ENCODE measurements around the gene NRP2. TPM values are rescaled to one million over a fixed set of nuclear protein-coding genes. Genes with fewer than 3 reads are reported as not detected.

NRP2 gene
- total RNA-seq, 1 donor from 2014 or later = 90.3 TPM

DNA sequence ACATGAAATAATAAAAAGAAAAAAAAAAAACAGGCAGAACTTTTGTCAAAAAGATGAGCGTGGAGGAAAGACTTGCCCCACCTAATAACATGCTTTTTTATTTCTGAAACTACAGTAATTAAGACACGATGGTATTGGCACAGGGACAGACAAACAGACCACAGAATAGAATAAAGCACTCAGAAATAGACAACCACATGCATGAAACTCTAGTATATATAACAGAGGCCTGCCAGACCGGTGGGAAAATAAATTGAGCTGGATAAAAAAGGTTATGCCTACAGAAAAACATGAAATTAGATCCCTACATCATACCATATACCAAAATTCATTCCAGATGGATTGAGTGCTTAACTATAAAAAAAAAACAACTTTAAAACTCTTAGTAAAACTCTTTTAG, 163.1 kb downstream of the NRP2 start:
- no peak for DNase-seq (ENCODE audit: low read depth, low spot score)
- TF ChIP-seq, protein P1, sequence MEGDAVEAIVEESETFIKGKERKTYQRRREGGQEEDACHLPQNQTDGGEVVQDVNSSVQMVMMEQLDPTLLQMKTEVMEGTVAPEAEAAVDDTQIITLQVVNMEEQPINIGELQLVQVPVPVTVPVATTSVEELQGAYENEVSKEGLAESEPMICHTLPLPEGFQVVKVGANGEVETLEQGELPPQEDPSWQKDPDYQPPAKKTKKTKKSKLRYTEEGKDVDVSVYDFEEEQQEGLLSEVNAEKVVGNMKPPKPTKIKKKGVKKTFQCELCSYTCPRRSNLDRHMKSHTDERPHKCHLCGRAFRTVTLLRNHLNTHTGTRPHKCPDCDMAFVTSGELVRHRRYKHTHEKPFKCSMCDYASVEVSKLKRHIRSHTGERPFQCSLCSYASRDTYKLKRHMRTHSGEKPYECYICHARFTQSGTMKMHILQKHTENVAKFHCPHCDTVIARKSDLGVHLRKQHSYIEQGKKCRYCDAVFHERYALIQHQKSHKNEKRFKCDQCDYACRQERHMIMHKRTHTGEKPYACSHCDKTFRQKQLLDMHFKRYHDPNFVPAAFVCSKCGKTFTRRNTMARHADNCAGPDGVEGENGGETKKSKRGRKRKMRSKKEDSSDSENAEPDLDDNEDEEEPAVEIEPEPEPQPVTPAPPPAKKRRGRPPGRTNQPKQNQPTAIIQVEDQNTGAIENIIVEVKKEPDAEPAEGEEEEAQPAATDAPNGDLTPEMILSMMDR (conservative IDR thresholded peaks at IDR 0.05) = no peak
- H3K36me3 Mint-ChIP-seq (ENCODE audit: low read depth) = no peaks in the 10 kb centered on the region
- peaks cover 2% of the 10 kb centered on the region for H3K27me3 Mint-ChIP-seq (ENCODE audit: low read depth)
- H3K4me1 Mint-ChIP-seq = peaks cover 5% of the 10 kb centered on the region
- H3K27ac Mint-ChIP-seq (ENCODE audit: unreplicated experiment) = no peak overlapping the region
- peaks cover 4% of the 10 kb centered on the region for H3K9me3 Mint-ChIP-seq
- no peak overlapping the region for H3K4me3 Mint-ChIP-seq

Measured in neural crest cell (in vitro differentiated cells).